Common myeloid progenitor, CD34-positive (primary cell): ENCODE results near the gene BTBD6.

Experiments used
- CTCF ChIA-PET: fragments of 350-600 bp; sonication (Branson Sonifier 250); formaldehyde crosslinking; loops from one replicate; lab custom pipeline; 2021; ENCODE audit warnings: antibody characterized with exemption; lab: Charles Lee
- POLR2A ChIA-PET: fragments of 350-600 bp; sonication (Branson Sonifier 250); formaldehyde crosslinking; loops from one replicate; lab custom pipeline; 2021; ENCODE audit warnings: antibody characterized with exemption; lab: Charles Lee
- DNase-seq, 3 donors: peaks; one replicate each; pipeline versions ENCODE4 v3.0.0 to v3.0.0-alpha.2; 2013
- H3K27ac ChIP-seq, 2 experiments: 1 replicate in 1 of 2; 2 replicates in 1 of 2; pipeline ENCODE4 v1.7.0; 2013; ENCODE audit warnings: inconsistent platforms in 2 of 2, low read length in 2 of 2, mild to moderate bottlenecking in 2 of 2, low read depth in 1 of 2, moderate library complexity in 1 of 2; ENCODE audit not compliant: severe bottlenecking in 2 of 2, insufficient read depth in 1 of 2, poor library complexity in 1 of 2
- H3K27me3 ChIP-seq, 5 experiments: replicated peaks in 2 of 5; 1 replicate in 3 of 5; 2 replicates in 2 of 5; pipeline versions ENCODE4 v1.6.1 to v1.7.0; 2013; ENCODE audit warnings: low read length in 4 of 5, mild to moderate bottlenecking in 2 of 5, moderate library complexity in 2 of 5, inconsistent platforms in 1 of 5; ENCODE audit not compliant: insufficient read depth in 5 of 5, control insufficient read depth in 4 of 5
- H3K36me3 ChIP-seq, 4 experiments: 1 replicate in 2 of 4; 2 replicates in 2 of 4; pipeline versions ENCODE4 v1.6.1 to v1.7.0; 2013; ENCODE audit warnings: low read length in 3 of 4, control low read depth in 1 of 4, mild to moderate bottlenecking in 1 of 4; ENCODE audit not compliant: control insufficient read depth in 4 of 4, insufficient read depth in 4 of 4
- H3K4me1 ChIP-seq, 4 experiments: 1 replicate in 3 of 4; 2 replicates in 1 of 4; pipeline versions ENCODE4 v1.6.1 to v1.7.1; 2013; ENCODE audit warnings: low read length in 3 of 4, mild to moderate bottlenecking in 3 of 4, control low read depth in 1 of 4, inconsistent platforms in 1 of 4, moderate library complexity in 1 of 4; ENCODE audit not compliant: control insufficient read depth in 4 of 4, insufficient read depth in 4 of 4; ENCODE audit errors: control extremely low read depth in 1 of 4
- H3K4me3 ChIP-seq, 7 experiments: 1 replicate in 4 of 7; 2 replicates in 3 of 7; pipeline versions ENCODE4 v1.5.1 to v1.7.0; 2013; ENCODE audit warnings: mild to moderate bottlenecking in 7 of 7, low read length in 6 of 7, moderate library complexity in 6 of 7, inconsistent platforms in 2 of 7, low read depth in 2 of 7, control low read depth in 1 of 7; ENCODE audit not compliant: insufficient read depth in 4 of 7, control insufficient read depth in 1 of 7; ENCODE audit errors: extremely low read depth in 1 of 7
- H3K9me3 ChIP-seq, 5 experiments: 1 replicate in 4 of 5; 2 replicates in 1 of 5; pipeline versions ENCODE4 v1.6.1 to v1.7.1; 2013; ENCODE audit warnings: low read length in 4 of 5, mild to moderate bottlenecking in 2 of 5, inconsistent platforms in 1 of 5, low read depth in 1 of 5, moderate library complexity in 1 of 5; ENCODE audit not compliant: control insufficient read depth in 4 of 5, insufficient read depth in 2 of 5; ENCODE audit errors: control extremely low read depth in 1 of 5
- WGBS: methylation state at CpG from one replicate; pipeline ENCODE4 v1.1.5; 2013; ENCODE audit not compliant: insufficient coverage; 5-methylcytosine and 5-hydroxymethylcytosine counted together

Gene BTBD6

GRCh38 chr14:105299654-105300541 is 51.6 kb downstream of the BTBD6 start:
- Histone ChIP-seq H3K27me3 (no peaks in the 10 kb centered on the region), H3K27ac (peak overlapping the region; percentile 78 to 89), H3K4me3 (peak overlapping the region; percentile 78 to 96 (median 86)), H3K4me1 (peaks cover 8 to 32% (median 26%) of the 10 kb centered on the region in 4 experiments), H3K9me3 (no peaks in the 10 kb centered on the region), H3K36me3 (no peaks in the 10 kb centered on the region)
- WGBS: 3% methylated on average over 47 of the region's 54 CpGs
- POLR2A ChIA-PET: interaction anchor here (0.9 to 2.5 kb wide), 6 partner anchors 7 to 52 kb away, joined by 3 to 22 read pairs (median 6); partner anchors contain the start of genes BTBD6 and PACS2
- CTCF ChIA-PET: interaction anchor here (1.2 to 2.9 kb wide), 4 partner anchors 8 to 95 kb away, joined by 3 to 14 read pairs (median 8); partner anchors contain the start of gene PACS2
- peak in 2 of 3 donors; percentile 36 to 41 for DNase-seq
